Activated CD4-positive, alpha-beta T cell treated with anti-CD3 and anti-CD28 coated beads for 4 hours (primary cell): ENCODE data around the gene PDLIM4.

Source experiments
- DNase-seq, 2 donors: peaks; one replicate each; pipeline ENCODE4 v3.0.0-alpha.2; 2020

Gene PDLIM4

GRCh38 chr5:132313961-132314432, 56.5 kb downstream of the PDLIM4 start:
- DNase-seq: no peak

GRCh38 chr5:132315529-132316067, 58.1 kb downstream of the PDLIM4 start:
- no peak for DNase-seq

GRCh38 chr5:132319975-132320374, 62.5 kb downstream of the PDLIM4 start:
- no peak for DNase-seq

GRCh38 chr5:132321109-132321721, 63.7 kb downstream of the PDLIM4 start:
- no peak for DNase-seq

- no peak for DNase-seq
Measured at GRCh38 chr5:132322266-132322665, 64.8 kb downstream of the PDLIM4 start.
